GM23338 (cell line): Measurements from ENCODE around the gene CDC73. TPM values are rescaled to one million over a fixed set of nuclear protein-coding genes. Genes with fewer than 3 reads are reported as not detected.

Source experiments
- ATAC-seq: fragments of 200-7000 bp; cut with Tn5 transposase; 3 replicates; pipeline ENCODE4 v1.9.1; 2020
- DNase-seq: peaks from one replicate; pipeline ENCODE4 v3.0.0-alpha.2; 2015; ENCODE audit warnings: low spot score
- H2AFZ ChIP-seq: fragments of 200-600 bp; sonication (generic); 2 replicates; pipeline ENCODE4 v1.8.0; 2016; ENCODE audit warnings: antibody characterized with exemption, mild to moderate bottlenecking, moderate library complexity
- H3F3A ChIP-seq: fragments of 200-600 bp; sonication (generic); replicated peaks from 2 replicates; pipeline ENCODE4 v1.8.0; 2017; ENCODE audit warnings: antibody characterized with exemption, mixed run types, low read depth
- H3K27ac ChIP-seq: fragments of 200-600 bp; sonication (generic); 2 replicates; pipeline ENCODE4 v1.6.1; 2016; ENCODE audit warnings: low read depth
- H3K27me3 ChIP-seq: fragments of 200-600 bp; sonication (generic); 2 replicates; pipeline ENCODE4 v1.8.0; 2016; ENCODE audit warnings: mild to moderate bottlenecking, mixed run types, moderate library complexity; ENCODE audit not compliant: insufficient read depth
- H3K36me3 ChIP-seq: fragments of 200-600 bp; sonication (generic); 2 replicates; pipeline ENCODE4 v1.8.0; 2016; ENCODE audit warnings: mild to moderate bottlenecking; ENCODE audit not compliant: insufficient read depth
- H3K4me1 ChIP-seq: fragments of 200-600 bp; sonication (generic); 2 replicates; pipeline ENCODE4 v1.8.0; 2016; ENCODE audit warnings: mild to moderate bottlenecking, moderate library complexity; ENCODE audit not compliant: insufficient read depth
- H3K4me2 ChIP-seq: fragments of 200-600 bp; sonication (generic); 2 replicates; pipeline ENCODE4 v1.7.1; 2017; ENCODE audit warnings: mixed run types
- H3K4me3 ChIP-seq: fragments of 200-600 bp; sonication (generic); 2 replicates; pipeline ENCODE4 v1.6.1; 2016; ENCODE audit warnings: mixed run types
- H3K79me2 ChIP-seq: fragments of 200-600 bp; sonication (generic); replicated peaks from 2 replicates; pipeline ENCODE4 v1.8.0; 2017; ENCODE audit warnings: mild to moderate bottlenecking; ENCODE audit not compliant: insufficient read depth
- H3K9me2 ChIP-seq: fragments of 200-600 bp; sonication (generic); 2 replicates; pipeline ENCODE4 v1.8.0; 2017; ENCODE audit not compliant: insufficient read depth
- H4K20me1 ChIP-seq: fragments of 200-600 bp; sonication (generic); replicated peaks from 2 replicates; pipeline ENCODE4 v1.8.0; 2017; ENCODE audit warnings: mild to moderate bottlenecking; ENCODE audit not compliant: insufficient read depth
- H3K27ac Mint-ChIP-seq: 2 replicates; pipeline ENCODE4 v1.8.0; 2020; ENCODE audit warnings: inconsistent platforms, mild to moderate bottlenecking, moderate library complexity, mixed read lengths
- H3K27me3 Mint-ChIP-seq: 3 replicates; pipeline ENCODE4 v1.8.0; 2022; ENCODE audit warnings: low read depth, mild to moderate bottlenecking, moderate library complexity, mixed read lengths, inconsistent platforms; ENCODE audit not compliant: insufficient read depth, poor library complexity
- H3K36me3 Mint-ChIP-seq: 3 replicates; pipeline ENCODE4 v1.8.0; 2021; ENCODE audit warnings: low read depth, mild to moderate bottlenecking, inconsistent platforms, moderate library complexity, mixed read lengths
- H3K4me1 Mint-ChIP-seq: 3 replicates; pipeline ENCODE4 v1.8.0; 2020; ENCODE audit warnings: mild to moderate bottlenecking, inconsistent platforms, mixed read lengths
- H3K4me3 Mint-ChIP-seq: 3 replicates; pipeline ENCODE4 v1.8.0; 2021; ENCODE audit warnings: moderate library complexity, mild to moderate bottlenecking, inconsistent platforms, mixed read lengths
- H3K9me3 Mint-ChIP-seq: 3 replicates; pipeline ENCODE4 v1.8.0; 2020; ENCODE audit warnings: moderate library complexity, mild to moderate bottlenecking, inconsistent platforms, mixed read lengths
- CREB1 ChIP-seq: fragments of 250-450 bp; sonication (Bioruptor Pico); IDR thresholded peaks from 2 replicates; pipeline ENCODE4 v1.5.0; 2020; ENCODE audit warnings: low read depth, mild to moderate bottlenecking, moderate library complexity
- ETS1 ChIP-seq: IDR thresholded peaks from 2 replicates; pipeline ENCODE4 v1.6.1; 2016; ENCODE audit warnings: antibody characterized with exemption
- EZH2 ChIP-seq: fragments of 200-600 bp; sonication (generic); IDR thresholded peaks from one replicate; pipeline ENCODE4 v1.8.0; 2017; ENCODE audit warnings: antibody characterized with exemption, mild to moderate bottlenecking, low read depth; ENCODE audit not compliant: unreplicated experiment
- EZH2phosphoT487 ChIP-seq: fragments of 200-600 bp; sonication (generic); IDR thresholded peaks from one replicate; pipeline ENCODE4 v1.8.1; 2018; ENCODE audit warnings: antibody characterized with exemption; ENCODE audit not compliant: unreplicated experiment
- JUNB ChIP-seq: IDR thresholded peaks from one replicate; pipeline ENCODE4 v1.6.1; 2016; ENCODE audit warnings: antibody characterized with exemption; ENCODE audit not compliant: unreplicated experiment
- NANOG ChIP-seq: IDR thresholded peaks from 2 replicates; pipeline ENCODE4 v1.6.1; 2016; ENCODE audit warnings: antibody characterized with exemption, borderline replicate concordance
- POLR2AphosphoS5 ChIP-seq: IDR thresholded peaks from 2 replicates; pipeline ENCODE4 v1.6.1; 2016; ENCODE audit warnings: antibody characterized with exemption, low read depth
- STAT1 ChIP-seq: IDR thresholded peaks from one replicate; pipeline ENCODE4 v1.6.1; 2016; ENCODE audit warnings: antibody characterized with exemption; ENCODE audit not compliant: unreplicated experiment
- ZNF114 ChIP-seq: fragments of 250-450 bp; sonication (Bioruptor Pico); IDR thresholded peaks from 2 replicates; pipeline ENCODE4 v1.5.0; 2020; ENCODE audit warnings: mild to moderate bottlenecking, moderate library complexity
- ZNF331 ChIP-seq: fragments of 250-450 bp; sonication (Bioruptor Pico); IDR thresholded peaks from 2 replicates; pipeline ENCODE4 v1.5.0; 2020; ENCODE audit warnings: low read depth, mild to moderate bottlenecking, moderate library complexity
- ZNF462 ChIP-seq: fragments of 250-450 bp; sonication (Bioruptor Pico); IDR thresholded peaks from 2 replicates; pipeline ENCODE4 v1.5.0; 2020; ENCODE audit warnings: mild to moderate bottlenecking, moderate library complexity
- polyA plus RNA-seq: library from polyadenylated mRNA; unstranded; fragments of >200 nt; fragmentation: Nextera tagmentation; extraction: Ambion mirVana; gene quantifications from 2 replicates; pipeline ENCODE4 v1.2.1, GENCODE V29; 2016
- total RNA-seq: library from RNA; depleted of rRNA; stranded (reverse); fragments of >200 nt; shearing (Covaris generic); gene quantifications from 2 replicates; pipeline ENCODE4 v1.2.3, GENCODE V29; 2014
- TF ChIP-seq, protein P1 (sequence below): IDR thresholded peaks from one replicate; pipeline ENCODE4 v1.6.1; 2018; ENCODE audit warnings: antibody characterized with exemption; ENCODE audit not compliant: unreplicated experiment
- TF ChIP-seq, protein P2 (sequence below), 2 experiments: fragments of 200-600 bp in 1 of 2; sonication (generic) in 1 of 2; conservative IDR thresholded peaks; 2 replicates each; pipeline versions ENCODE4 v1.5.1 to v1.6.1; 2016 to 2017; ENCODE audit warnings: antibody characterized with exemption in 2 of 2, low read depth in 2 of 2, mild to moderate bottlenecking in 2 of 2, moderate library complexity in 1 of 2

Gene CDC73
- total and polyA plus RNA-seq, 2 experiments from 2014 or later, result 40.4 to 63.2 TPM

DNA sequence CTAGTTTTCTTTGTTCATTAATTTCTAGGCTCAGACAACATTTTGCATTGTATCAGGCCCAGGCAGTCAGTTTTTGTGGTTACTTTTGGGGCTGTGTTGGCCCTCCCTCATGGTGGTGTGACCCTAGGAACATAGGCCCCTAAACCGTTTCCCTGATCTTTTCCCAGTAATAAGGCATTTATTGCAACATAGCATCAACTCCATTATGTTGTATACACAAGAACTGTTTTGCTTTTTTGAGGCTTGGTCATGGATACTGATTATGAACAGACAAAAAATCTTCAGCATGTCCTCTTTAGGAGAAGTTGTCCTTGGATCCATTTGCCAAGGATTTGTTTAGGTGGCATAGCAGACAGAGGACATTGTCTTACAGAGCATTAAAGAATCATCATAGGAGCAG, 54.3 kb downstream of the CDC73 start (continued):
- TF ChIP-seq JUNB (no peak), STAT1 (no peak), ZNF114 (CRISPR knock-in tag) (no peak), ZNF331 (CRISPR knock-in tag) (no peak)

GRCh38 chr1:193176788-193177187, 55.0 kb downstream of the CDC73 start:
- Histone ChIP-seq H3K79me2 (peaks cover 48% of the 10 kb centered on the region), H3F3A (no peaks in the 10 kb centered on the region), H3K4me1 (no peaks in the 10 kb centered on the region), H3K27ac (no peak overlapping the region), H4K20me1 (peaks cover 8% of the 10 kb centered on the region; the same call in 1 of the 2 replicates), H3K9me2 (no peaks in the 10 kb centered on the region), H2AFZ (no peak overlapping the region), H3K4me3 (no peak overlapping the region), H3K36me3 (no peaks in the 10 kb centered on the region), H3K4me2 (no peak overlapping the region), H3K27me3 (no peaks in the 10 kb centered on the region)
- Mint-ChIP-seq H3K4me3 (no peak overlapping the region), H3K9me3 (no peaks in the 10 kb centered on the region), H3K4me1 (peaks cover 2% of the 10 kb centered on the region; the same call in 2 of the 3 replicates), H3K36me3 (no peaks in the 10 kb centered on the region; the same call in 1 of the 3 replicates), H3K27me3 (no peaks in the 10 kb centered on the region), H3K27ac (no peak overlapping the region)
- no peak for TF ChIP-seq EZH2phosphoT487
- TF ChIP-seq ETS1, result no peak
- no peak for TF ChIP-seq ZNF331 (CRISPR knock-in tag)
- TF ChIP-seq, protein P1, sequence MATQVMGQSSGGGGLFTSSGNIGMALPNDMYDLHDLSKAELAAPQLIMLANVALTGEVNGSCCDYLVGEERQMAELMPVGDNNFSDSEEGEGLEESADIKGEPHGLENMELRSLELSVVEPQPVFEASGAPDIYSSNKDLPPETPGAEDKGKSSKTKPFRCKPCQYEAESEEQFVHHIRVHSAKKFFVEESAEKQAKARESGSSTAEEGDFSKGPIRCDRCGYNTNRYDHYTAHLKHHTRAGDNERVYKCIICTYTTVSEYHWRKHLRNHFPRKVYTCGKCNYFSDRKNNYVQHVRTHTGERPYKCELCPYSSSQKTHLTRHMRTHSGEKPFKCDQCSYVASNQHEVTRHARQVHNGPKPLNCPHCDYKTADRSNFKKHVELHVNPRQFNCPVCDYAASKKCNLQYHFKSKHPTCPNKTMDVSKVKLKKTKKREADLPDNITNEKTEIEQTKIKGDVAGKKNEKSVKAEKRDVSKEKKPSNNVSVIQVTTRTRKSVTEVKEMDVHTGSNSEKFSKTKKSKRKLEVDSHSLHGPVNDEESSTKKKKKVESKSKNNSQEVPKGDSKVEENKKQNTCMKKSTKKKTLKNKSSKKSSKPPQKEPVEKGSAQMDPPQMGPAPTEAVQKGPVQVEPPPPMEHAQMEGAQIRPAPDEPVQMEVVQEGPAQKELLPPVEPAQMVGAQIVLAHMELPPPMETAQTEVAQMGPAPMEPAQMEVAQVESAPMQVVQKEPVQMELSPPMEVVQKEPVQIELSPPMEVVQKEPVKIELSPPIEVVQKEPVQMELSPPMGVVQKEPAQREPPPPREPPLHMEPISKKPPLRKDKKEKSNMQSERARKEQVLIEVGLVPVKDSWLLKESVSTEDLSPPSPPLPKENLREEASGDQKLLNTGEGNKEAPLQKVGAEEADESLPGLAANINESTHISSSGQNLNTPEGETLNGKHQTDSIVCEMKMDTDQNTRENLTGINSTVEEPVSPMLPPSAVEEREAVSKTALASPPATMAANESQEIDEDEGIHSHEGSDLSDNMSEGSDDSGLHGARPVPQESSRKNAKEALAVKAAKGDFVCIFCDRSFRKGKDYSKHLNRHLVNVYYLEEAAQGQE, result no peak
- no peak for TF ChIP-seq POLR2AphosphoS5
- TF ChIP-seq JUNB, result no peak
- no peak for TF ChIP-seq ZNF462 (CRISPR knock-in tag)
- no peak for TF ChIP-seq NANOG
- no peak for TF ChIP-seq CREB1 (CRISPR knock-in tag)
- TF ChIP-seq ZNF114 (CRISPR knock-in tag), result no peak
- TF ChIP-seq, protein P2, sequence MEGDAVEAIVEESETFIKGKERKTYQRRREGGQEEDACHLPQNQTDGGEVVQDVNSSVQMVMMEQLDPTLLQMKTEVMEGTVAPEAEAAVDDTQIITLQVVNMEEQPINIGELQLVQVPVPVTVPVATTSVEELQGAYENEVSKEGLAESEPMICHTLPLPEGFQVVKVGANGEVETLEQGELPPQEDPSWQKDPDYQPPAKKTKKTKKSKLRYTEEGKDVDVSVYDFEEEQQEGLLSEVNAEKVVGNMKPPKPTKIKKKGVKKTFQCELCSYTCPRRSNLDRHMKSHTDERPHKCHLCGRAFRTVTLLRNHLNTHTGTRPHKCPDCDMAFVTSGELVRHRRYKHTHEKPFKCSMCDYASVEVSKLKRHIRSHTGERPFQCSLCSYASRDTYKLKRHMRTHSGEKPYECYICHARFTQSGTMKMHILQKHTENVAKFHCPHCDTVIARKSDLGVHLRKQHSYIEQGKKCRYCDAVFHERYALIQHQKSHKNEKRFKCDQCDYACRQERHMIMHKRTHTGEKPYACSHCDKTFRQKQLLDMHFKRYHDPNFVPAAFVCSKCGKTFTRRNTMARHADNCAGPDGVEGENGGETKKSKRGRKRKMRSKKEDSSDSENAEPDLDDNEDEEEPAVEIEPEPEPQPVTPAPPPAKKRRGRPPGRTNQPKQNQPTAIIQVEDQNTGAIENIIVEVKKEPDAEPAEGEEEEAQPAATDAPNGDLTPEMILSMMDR (conservative IDR thresholded peaks at IDR 0.05; ENCODE audit: low read depth in 2 of 2), result no peak
- no peak for TF ChIP-seq STAT1
- no peak for TF ChIP-seq EZH2
- DNase-seq (no peak), ATAC-seq (no peak)
